Lower leg skin (tissue), 3 donors: ENCODE data around the gene MVP.

Source experiments
- CTCF ChIP-seq, 3 donors: fragments of 450-650 bp; IDR thresholded peaks; one replicate each; pipeline ENCODE4 v1.5.1; 2016; ENCODE audit warnings: antibody characterized with exemption in 3 of 3, mild to moderate bottlenecking in 3 of 3, moderate library complexity in 2 of 3
- POLR2A ChIP-seq, 2 donors: fragments of 450-650 bp; IDR thresholded peaks; one replicate each; pipeline ENCODE4 v1.6.1; 2016 to 2017; ENCODE audit warnings: antibody characterized with exemption in 2 of 2, mild to moderate bottlenecking in 1 of 2, moderate library complexity in 1 of 2

GRCh38 chr16:29810699-29811169, 9.5 kb upstream of the MVP start:
- no peak for TF ChIP-seq POLR2A (IDR thresholded peaks at IDR 0.05)
- TF ChIP-seq CTCF (IDR thresholded peaks at IDR 0.05) = no peak
